IPS-18c (cell line): ENCODE data around the gene ROPN1.
A peak's percentile ranks its signal among the peaks of the same experiment; 100 is the strongest.
"Not testable (repeated sequence)": the region's sequence is repeated elsewhere in the genome, so short reads cannot be mapped to it uniquely, and the experiment has no call there.

Source experiments
- H3K4me3 ChIP-seq: 2 replicates; pipeline ENCODE4 v1.7.0; 2013; ENCODE audit warnings: low read depth, mild to moderate bottlenecking, low read length, moderate library complexity; ENCODE audit not compliant: insufficient read depth
- H3K9me3 ChIP-seq: one replicate; pipeline ENCODE4 v1.6.1; 2013; ENCODE audit warnings: mild to moderate bottlenecking, low read length, moderate library complexity; ENCODE audit not compliant: control insufficient read depth, insufficient read depth

Gene ROPN1

DNA sequence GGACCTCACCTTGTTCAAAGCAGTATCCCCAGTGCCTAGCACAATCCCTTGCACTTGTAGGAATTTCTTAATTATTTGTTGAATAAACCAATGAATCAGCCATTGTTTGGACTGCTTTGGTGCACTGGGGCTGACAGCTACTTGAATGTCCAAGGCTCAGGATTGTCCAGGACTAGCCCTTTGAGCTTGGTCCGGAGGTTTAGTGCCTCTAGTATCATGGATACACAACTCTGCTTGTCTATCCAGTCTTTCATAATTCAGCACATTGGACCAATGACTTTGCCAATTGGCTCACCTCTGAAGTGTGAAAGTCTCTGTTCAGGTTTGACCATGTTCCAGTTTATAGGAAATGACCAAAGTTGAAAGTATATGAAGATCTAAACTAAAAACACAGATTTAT is 27.1 kb downstream of the ROPN1 start:
- H3K4me3 ChIP-seq, H3K9me3 ChIP-seq: not testable (repeated sequence)

DNA sequence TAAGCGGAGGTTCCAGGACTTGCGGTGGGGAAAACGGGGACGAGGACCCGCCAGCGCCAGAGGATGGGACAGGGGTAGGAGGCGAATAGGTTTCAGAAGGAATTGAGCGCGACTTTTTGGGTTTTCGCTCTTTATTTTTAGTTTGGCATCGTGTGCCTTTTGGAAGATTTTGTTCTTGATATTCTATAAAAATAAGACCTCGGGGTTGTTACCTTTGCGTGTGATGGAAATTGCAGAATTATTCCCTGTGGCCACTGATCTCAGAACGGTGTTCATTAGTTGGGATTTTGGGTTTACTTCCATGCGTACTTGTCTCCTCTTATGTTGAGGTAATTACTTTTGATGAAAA is 30.4 kb downstream of the ROPN1 start:
- Histone ChIP-seq H3K9me3 (no peaks in the 10 kb centered on the region), H3K4me3 (peak overlapping the region; percentile 44)

DNA sequence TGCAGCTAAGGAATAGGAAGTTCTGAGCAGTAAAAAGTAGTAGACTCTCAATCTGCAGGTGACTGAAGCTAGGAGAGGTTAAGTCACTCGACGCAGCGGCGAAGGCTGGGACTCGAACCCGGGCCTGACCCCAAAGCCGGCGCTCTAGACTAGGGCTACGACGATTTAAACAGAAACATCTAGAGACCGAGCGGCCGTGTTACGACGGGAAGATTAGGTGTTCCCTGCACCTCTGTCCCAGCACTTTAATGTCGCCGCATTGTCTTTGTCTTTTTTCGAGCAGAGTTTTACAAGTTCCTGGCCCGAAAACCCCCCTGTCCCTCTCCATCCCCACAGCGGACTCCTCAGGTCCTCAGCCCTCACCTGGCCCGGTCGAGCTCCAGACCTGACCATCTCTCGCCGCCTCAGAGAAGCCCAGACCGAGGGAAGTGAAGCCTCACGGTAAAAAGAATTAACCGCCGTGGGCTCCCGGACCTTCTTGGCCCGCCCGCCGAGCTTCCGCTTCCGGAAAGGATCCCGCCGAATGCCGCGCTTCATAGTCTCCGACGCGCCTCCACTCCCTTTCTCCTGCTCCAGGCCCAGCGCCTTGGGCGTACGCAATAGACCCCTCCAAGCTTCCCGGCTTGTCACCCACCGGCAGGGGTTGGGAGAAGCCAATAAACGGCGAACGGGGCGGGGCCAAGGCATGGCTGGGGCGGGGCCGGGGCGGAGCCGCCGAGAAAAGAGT is 31.0 kb downstream of the ROPN1 start, which contains the start of gene CCDC14:
Gene CCDC14, minus strand, starts transcription at position 449 of the 727 bp plus-strand sequence. Its CDS starts 56 bp downstream, at position 393.
- Histone ChIP-seq H3K9me3 (no peaks in the 10 kb centered on the region), H3K4me3 (peak within 1 kb of the TSS; percentile 84)

DNA sequence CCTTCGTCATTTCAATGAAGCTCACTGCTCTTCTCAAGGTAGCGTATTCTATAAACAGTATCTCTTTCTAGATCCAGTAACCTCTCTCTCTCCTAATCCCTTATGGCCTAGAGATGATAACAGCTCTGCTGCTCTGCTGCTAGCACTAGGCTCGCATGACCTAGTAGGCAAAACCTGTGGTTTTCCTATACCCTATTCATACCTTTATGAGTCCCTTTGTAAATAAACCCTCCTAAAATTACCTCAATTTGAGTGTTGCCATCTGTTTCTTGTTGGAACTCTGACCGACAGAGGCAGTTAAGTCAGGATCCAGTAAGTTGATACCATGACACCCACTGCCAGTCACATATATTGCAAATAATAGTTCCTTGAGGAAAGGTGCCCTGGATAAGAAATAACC is 38.2 kb downstream of the ROPN1 start:
- Histone ChIP-seq H3K9me3 (no peaks in the 10 kb centered on the region), H3K4me3 (no peak overlapping the region)

DNA sequence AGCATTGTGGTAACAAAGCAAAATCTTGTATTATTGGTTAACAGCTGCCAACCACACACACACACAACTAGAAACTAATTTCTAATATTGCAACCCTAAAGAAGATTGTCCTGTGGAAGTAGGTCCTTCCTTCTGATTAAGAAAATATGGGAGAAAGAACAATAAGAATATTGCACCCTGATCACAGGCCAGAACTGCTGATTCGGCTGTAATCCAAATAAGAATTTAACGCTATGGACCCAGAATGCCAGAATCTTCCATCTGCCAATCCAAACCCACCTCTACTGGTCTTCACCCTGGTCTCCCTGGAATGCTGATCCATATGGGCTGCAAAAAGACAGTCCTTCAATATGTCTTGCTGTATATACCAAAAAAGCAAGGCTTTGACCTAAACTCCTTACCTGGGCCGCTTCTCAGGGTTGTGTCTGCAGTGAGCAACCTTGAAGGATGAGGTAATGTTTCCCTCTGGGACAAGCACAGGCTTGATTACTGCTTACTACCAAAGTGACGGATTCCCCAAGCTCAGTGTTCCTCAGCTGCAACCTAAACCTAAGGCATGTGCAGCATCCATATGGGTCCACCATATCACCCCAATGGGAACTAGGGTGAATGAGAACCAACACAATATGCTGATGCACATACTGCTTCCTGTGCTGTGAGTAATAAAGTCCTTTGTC is 38.9 kb downstream of the ROPN1 start:
- H3K9me3 ChIP-seq: no peaks in the 10 kb centered on the region
- no peak overlapping the region for H3K4me3 ChIP-seq

DNA sequence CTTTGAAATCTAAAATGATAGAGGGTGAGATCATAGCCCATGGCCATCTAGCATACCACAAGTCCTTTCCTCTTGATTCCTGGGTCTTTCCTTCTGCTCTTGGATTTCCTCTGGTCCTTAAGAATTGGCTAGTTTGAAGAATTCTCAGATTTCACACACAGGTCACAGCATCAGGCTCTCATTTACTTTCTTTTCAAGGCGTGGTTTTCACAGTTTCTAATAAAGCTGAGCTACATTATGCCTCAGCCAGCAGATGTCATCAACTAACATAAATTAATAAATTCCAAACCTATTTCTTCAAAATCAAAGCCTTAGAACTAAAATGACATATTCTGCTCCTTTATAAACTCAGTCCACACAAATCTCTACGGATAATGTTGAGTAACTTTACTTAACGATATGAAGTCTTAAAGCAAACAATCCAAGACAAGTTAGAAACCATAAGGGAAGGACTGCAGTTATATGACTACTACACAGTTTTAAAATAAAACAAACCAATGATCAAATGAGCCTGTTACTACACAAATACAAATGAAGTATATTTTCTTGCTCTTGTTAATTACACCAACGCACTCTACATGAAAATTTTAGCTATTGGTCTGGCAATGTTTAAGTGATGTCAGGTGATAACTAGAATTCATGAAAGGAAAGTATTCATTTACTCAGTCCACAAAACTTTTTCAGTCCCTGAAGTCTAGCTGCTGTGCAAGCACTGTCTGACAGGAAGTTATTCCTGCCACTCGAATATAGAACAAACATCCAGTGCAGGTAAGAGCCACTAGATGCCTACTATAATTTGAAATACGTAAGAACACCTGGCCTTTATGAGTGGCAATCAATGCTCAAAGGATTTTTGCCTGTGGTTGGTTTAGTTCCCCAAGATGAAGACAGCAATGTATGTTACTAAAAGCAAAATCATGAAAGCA is 40.1 kb downstream of the ROPN1 start:
- Histone ChIP-seq H3K4me3 (no peak overlapping the region), H3K9me3 (no peaks in the 10 kb centered on the region)

DNA sequence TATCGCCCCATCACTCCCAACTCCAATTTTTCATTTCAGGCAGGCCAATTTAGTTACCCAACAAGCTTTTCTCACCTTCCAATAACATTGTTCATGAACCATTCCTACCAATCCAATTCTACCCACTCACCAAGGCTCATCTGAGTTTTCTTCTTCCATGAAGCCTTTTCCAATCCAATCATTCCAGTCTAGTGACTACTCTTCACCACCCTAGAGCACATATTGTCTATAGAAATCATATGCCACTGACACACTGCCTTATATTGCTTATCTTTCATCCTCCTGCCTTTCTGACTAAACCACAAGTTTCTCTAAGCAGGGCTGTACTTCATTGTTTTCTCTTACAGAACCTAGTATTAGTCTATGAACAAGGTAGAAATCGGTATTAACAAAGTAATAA is 42.3 kb downstream of the ROPN1 start:
- Histone ChIP-seq H3K4me3 (no peak overlapping the region), H3K9me3 (no peaks in the 10 kb centered on the region)

DNA sequence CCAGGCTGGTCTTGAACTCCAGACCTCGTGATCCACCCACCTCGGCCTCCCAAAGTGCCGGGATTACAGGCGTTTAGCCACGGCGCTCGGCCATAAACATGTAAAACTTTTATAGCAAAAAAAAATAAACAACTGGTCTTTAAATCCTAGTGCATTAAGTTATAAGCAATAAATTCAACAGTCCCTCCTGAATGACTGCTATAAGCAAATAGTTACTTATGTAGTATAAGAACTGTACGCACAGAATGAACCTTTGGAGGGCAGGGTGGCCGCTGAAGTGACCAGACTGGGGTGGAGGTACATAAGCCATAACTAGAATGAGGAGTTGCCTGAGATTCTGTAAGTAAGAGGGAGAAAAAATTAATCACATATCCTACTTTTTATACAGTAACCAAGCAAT is 43.5 kb downstream of the ROPN1 start:
- Histone ChIP-seq H3K9me3 (no peaks in the 10 kb centered on the region), H3K4me3 (no peak overlapping the region)

DNA sequence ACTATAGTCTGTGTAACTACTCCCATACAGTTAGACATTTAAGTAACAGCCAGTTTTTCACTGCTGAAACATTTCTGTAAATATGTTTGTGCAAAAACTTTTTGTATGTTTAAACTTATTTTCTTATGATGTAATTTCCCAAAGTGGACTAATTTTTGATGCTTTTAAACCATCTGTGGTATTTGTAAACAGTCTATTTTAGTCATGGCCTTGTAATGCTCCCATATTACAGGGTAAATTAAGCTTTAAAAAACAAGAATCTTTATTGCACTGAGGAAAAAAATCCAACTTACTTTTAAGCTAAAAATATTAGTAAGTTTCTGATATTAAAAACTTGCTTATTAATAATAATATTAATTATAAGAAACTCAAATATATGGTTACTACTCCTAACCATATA is 44.4 kb downstream of the ROPN1 start:
- H3K4me3 ChIP-seq: no peak overlapping the region

DNA sequence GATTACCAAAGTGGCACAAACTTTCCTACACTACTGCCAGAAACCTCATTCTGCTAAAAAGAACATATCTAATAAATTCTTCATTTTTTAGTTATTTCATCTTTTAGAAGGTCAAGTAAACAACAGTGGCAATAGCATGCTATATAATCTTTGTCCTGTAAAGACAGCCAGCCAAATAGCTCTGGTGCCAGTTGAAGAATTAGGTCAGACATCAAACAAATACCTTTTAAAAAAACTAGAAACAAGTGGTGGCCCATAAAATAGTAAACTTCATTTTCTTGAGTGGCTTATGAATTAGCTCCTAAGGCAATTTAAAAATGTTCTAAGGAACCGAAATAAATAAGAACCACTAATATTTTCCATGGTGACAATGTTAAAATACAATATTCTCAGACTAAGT is 50.4 kb downstream of the ROPN1 start:
- no peak overlapping the region for H3K4me3 ChIP-seq
- H3K9me3 ChIP-seq: no peaks in the 10 kb centered on the region

More for the DNA sequence above, 44.4 kb downstream of the ROPN1 start:
- no peaks in the 10 kb centered on the region for H3K9me3 ChIP-seq

DNA sequence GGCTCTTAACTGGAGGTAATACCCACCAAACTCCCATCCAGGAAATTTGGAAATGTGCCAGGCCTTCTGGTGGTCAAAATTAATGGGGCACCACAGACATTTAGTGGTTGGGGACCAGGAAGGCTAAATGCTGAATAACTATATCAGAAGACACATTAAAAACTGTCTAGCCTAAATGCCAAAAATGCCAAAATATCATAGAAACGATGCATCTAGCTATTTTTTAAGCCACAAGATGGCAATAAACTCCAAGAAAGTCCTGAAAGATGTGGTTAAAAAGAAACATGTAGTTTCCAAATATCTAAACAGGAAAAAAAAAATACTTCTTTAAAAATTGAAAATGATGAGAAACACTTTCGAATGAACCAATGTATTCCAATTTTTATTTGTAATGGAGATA is 50.8 kb downstream of the ROPN1 start:
- H3K9me3 ChIP-seq: no peaks in the 10 kb centered on the region
- no peak overlapping the region for H3K4me3 ChIP-seq

DNA sequence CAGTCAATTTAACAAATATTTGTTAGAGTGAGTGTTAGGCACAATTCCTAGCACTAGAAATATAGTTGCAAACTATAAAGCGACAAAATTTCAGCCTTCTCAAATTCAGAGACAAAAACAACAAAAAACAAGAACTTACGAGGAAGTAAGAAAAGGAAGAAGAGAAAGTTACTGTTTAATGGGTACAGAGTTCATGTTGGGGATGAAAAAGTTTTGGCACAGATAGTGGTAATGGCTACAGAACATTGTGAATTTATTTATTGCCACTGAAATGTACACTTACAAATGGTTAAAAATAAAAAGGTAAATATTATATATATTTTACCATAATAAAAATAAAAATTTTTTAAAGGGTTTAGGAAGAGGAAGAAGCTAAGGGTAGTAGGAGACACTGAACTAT is 52.2 kb downstream of the ROPN1 start:
- no peak overlapping the region for H3K4me3 ChIP-seq
- H3K9me3 ChIP-seq: no peaks in the 10 kb centered on the region

DNA sequence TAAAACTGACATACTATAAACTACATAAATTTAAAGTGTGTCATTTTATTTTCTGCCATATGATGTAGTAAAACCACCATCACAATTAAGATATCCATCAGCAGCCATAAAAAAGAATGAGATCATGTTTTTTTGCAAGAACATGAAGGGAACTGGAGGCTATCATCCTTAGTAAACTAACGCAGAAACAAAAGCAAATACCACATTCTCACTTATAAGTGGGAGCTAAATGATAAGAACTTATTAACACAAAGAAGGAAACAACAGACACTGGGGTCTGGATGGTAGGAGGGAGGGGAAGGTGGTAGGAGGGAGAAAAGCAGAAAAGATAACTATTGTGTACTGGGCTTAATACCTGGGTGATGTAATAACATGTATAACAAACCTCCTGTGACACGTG is 55.5 kb downstream of the ROPN1 start:
- no peaks in the 10 kb centered on the region for H3K9me3 ChIP-seq
- H3K4me3 ChIP-seq: no peak overlapping the region

DNA sequence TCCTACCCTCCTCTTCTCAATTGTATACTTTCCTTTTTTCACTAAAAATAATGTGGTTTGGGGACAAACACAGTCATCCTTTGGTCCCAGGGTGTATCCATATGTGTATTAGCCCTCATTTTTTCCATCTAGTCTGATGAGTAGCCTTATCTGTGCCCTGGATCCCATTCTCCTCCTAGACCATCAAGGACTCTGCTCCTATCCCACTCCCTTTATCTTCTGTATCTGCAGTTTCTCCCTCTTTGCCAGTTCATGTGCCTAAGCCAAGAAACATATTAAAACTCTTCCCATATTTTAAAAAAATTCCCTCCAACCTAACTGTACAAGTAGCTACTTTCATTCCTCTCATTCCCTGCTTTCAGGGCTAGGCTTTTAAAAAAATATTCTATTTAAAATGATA is 56.1 kb downstream of the ROPN1 start:
- no peaks in the 10 kb centered on the region for H3K9me3 ChIP-seq
- no peak overlapping the region for H3K4me3 ChIP-seq

DNA sequence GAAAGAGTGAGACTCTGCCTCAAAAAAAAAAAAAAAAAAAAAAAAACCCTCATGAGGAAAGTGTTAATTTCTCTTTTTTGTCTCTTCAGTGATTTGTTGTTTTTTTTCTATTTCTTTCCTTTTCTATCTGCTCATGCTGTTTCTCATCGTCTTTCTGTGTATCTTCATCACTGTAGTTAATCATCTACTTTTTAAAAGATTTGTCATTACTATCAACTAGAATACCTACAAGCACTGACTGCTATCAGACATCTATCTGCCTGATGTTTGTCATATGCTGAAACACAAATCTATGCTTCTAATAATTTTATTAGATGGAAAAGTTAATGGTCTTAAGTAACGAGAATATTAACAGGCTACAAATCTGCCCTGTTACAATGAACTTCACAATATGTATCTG is 57.7 kb downstream of the ROPN1 start:
- Histone ChIP-seq H3K9me3 (no peaks in the 10 kb centered on the region), H3K4me3 (no peak overlapping the region)

DNA sequence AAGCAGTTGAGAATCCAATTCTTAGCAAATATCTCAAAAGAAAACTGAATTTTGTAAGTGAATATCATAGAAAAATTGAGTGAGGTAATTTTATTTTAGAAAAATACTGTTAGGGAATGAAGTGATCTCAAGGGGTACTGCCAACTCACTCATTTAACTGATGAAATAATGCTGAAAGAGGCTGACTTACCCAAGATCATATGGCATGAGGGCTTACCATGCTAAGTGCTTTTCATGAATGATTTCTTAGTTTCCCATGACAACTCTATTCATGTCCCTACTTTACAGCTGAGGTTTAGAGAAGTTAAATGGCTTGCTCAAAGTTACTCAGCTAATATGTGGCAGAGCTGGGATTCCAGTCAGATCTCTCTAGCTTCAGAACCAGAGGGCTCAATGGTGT is 61.5 kb downstream of the ROPN1 start:
- no peaks in the 10 kb centered on the region for H3K9me3 ChIP-seq
- H3K4me3 ChIP-seq: no peak overlapping the region

DNA sequence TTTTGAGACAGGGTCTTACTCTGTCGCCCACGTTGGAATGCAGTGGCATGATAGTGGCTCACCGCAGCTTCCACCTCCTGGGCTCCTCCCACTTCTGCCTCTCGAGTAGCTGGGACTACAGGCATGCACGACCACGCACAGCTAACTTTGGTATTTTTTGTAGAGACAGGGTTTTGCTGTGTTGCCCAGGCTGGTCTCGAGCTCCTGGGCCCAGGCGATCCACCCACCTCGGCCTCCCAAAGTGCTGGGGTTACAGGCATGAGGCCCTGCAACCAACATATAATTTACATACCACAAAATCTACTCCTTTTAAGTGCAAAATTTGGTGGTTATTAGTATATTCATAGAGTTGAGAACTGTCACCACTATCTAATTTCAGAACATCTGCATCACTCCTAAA is 62.6 kb downstream of the ROPN1 start:
- no peak overlapping the region for H3K4me3 ChIP-seq
- no peaks in the 10 kb centered on the region for H3K9me3 ChIP-seq

DNA sequence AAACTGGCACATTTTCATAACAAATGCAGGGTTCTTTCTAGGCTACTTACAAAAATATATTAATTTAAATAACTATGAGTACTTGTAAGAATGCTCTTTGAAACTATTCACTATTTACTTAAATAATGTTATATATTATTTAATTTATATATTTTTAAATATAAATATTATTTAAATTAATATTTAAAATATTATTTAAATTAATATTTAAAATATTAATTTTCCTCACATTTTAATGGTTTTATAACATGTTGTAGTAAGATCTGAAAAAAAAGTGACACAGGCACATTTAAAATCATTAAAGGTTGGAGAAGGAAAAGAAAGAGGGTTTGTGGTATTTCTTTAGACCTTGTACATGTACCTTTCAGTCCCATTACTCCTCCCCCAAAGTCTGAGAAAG is 65.5 kb downstream of the ROPN1 start:
- no peaks in the 10 kb centered on the region for H3K9me3 ChIP-seq
- no peak overlapping the region for H3K4me3 ChIP-seq
